Measurements from ENCODE around the gene RUVBL2.
"Not testable (repeated sequence)": the region's sequence is repeated elsewhere in the genome, so short reads cannot be mapped to it uniquely, and the experiment has no call there.

Gene RUVBL2

GRCh38 chr19:49018388-49019241 lies 24.9 kb downstream of the RUVBL2 start:
- peak; percentile 46 for DNase-seq

- DNase-seq = peak; percentile 64
Measured at GRCh38 chr19:49019242-49019932, 25.7 kb downstream of the RUVBL2 start.

- DNase-seq = no peak
Measured at GRCh38 chr19:49020342-49020741, 26.7 kb downstream of the RUVBL2 start.

GRCh38 chr19:49020931-49021895 lies 27.5 kb downstream of the RUVBL2 start:
- peak; percentile 18 for DNase-seq

GRCh38 chr19:49022116-49022515 lies 28.4 kb downstream of the RUVBL2 start:
- DNase-seq = no peak

- DNase-seq = not testable (repeated sequence)
Measured at GRCh38 chr19:49024233-49024632, 30.5 kb downstream of the RUVBL2 start, which contains the start of gene CGB3. CGB3 (minus strand) TSS chr19:49024333; CDS start chr19:49023971, 362 bp downstream.

GRCh38 chr19:49025088-49025487 lies 31.4 kb downstream of the RUVBL2 start:
- not testable (repeated sequence) for DNase-seq

- not testable (repeated sequence) for DNase-seq
Measured at GRCh38 chr19:49025599-49025998, 31.9 kb downstream of the RUVBL2 start.

- not testable (repeated sequence) for DNase-seq
Measured at GRCh38 chr19:49028686-49029085, 35.0 kb downstream of the RUVBL2 start.

GRCh38 chr19:49029749-49030148 lies 36.1 kb downstream of the RUVBL2 start:
- not testable (repeated sequence) for DNase-seq

GRCh38 chr19:49030323-49030722 lies 36.6 kb downstream of the RUVBL2 start:
- not testable (repeated sequence) for DNase-seq

- peak; percentile 83 for DNase-seq
Measured at GRCh38 chr19:49031642-49032301, 38.1 kb downstream of the RUVBL2 start, which contains the start of gene CGB2. CGB2 (plus strand) TSS chr19:49031890; CDS start chr19:49032096, 206 bp downstream.

GRCh38 chr19:49036815-49037214 lies 43.1 kb downstream of the RUVBL2 start, which contains the start of gene CGB1:
CGB1 (minus strand) TSS chr19:49036895; CDS start chr19:49036711, 184 bp downstream.
- peak; percentile 68 for DNase-seq

GRCh38 chr19:49038111-49038510 lies 44.4 kb downstream of the RUVBL2 start:
- not testable (repeated sequence) for DNase-seq

- DNase-seq = not testable (repeated sequence)
Measured at GRCh38 chr19:49038557-49039276, 45.0 kb downstream of the RUVBL2 start.

GRCh38 chr19:49039736-49040135 lies 46.0 kb downstream of the RUVBL2 start:
- DNase-seq = not testable (repeated sequence)

GRCh38 chr19:49042177-49042576 lies 48.5 kb downstream of the RUVBL2 start:
- no peak for DNase-seq

GRCh38 chr19:49042666-49043065 lies 49.0 kb downstream of the RUVBL2 start:
- DNase-seq = not testable (repeated sequence)

GRCh38 chr19:49043548-49043947 lies 49.9 kb downstream of the RUVBL2 start, which contains the start of gene CGB5:
CGB5 (plus strand) TSS chr19:49043848; CDS start chr19:49044210, 362 bp downstream.
- not testable (repeated sequence) for DNase-seq

GRCh38 chr19:49049011-49049410 lies 55.3 kb downstream of the RUVBL2 start, which contains the start of gene CGB8:
CGB8 (minus strand) TSS chr19:49049111; CDS start chr19:49048739, 372 bp downstream.
- not testable (repeated sequence) for DNase-seq

GRCh38 chr19:49049834-49050233 lies 56.1 kb downstream of the RUVBL2 start:
- DNase-seq = not testable (repeated sequence)
